Esophagus squamous epithelium (tissue), 4 donors: ENCODE results near the gene OR3A3.

ENCODE experiments used
- CTCF ChIP-seq, 6 experiments: fragments of 450-650 bp in 4 of 6; fragments of 200-600 bp in 2 of 6; sonication (generic) in 2 of 6; IDR thresholded peaks; one replicate each; pipeline ENCODE4 v1.5.1; 2016 to 2019; ENCODE audit warnings: antibody characterized with exemption in 6 of 6, mild to moderate bottlenecking in 4 of 6, moderate library complexity in 4 of 6
- POLR2A ChIP-seq, 4 donors: fragments of 450-650 bp; IDR thresholded peaks; one replicate each; pipeline ENCODE4 v1.6.1; 2017; ENCODE audit warnings: antibody characterized with exemption in 4 of 4, mild to moderate bottlenecking in 4 of 4, moderate library complexity in 3 of 4

GRCh38 chr17:3440451-3440850, 29.3 kb downstream of the OR3A3 start:
- TF ChIP-seq CTCF (IDR thresholded peaks at IDR 0.05) = no peak
- no peak for TF ChIP-seq POLR2A (IDR thresholded peaks at IDR 0.05)
